Choroid plexus epithelial cell (primary cell): ENCODE results near the gene SCFD2.

ENCODE experiments used
- DNase-seq: peaks from one replicate; pipeline ENCODE4 v3.0.0-alpha.2; 2010; ENCODE audit warnings: low read depth
- H3K4me3 ChIP-seq: 2 replicates; pipeline ENCODE4 v1.5.1; 2011; ENCODE audit warnings: low read depth, mild to moderate bottlenecking, control low read depth, low read length, moderate library complexity
- CTCF ChIP-seq: conservative IDR thresholded peaks from 2 replicates; pipeline ENCODE4 v1.5.1; 2011; ENCODE audit warnings: low read depth, mild to moderate bottlenecking, control low read depth, inconsistent platforms, low read length, moderate library complexity

The SCFD2 gene

GRCh38 chr4:52957220-52957686 lies 408.6 kb downstream of the SCFD2 start:
- DNase-seq, result peak; percentile 56
- no peak for TF ChIP-seq CTCF

GRCh38 chr4:52956691-52957090 lies 409.2 kb downstream of the SCFD2 start:
- peak; percentile 10 for DNase-seq
- H3K4me3 ChIP-seq, result no peak overlapping the region
- no peak for TF ChIP-seq CTCF

More at GRCh38 chr4:52957220-52957686, 408.6 kb downstream of the SCFD2 start:
- H3K4me3 ChIP-seq, result no peak overlapping the region

- DNase-seq, result no peak
- no peak for TF ChIP-seq CTCF
- no peak overlapping the region for H3K4me3 ChIP-seq
Measured at GRCh38 chr4:52954560-52955170, 411.2 kb downstream of the SCFD2 start.

GRCh38 chr4:52952540-52952939 lies 413.3 kb downstream of the SCFD2 start:
- H3K4me3 ChIP-seq, result no peak overlapping the region
- no peak for DNase-seq
- TF ChIP-seq CTCF, result no peak

GRCh38 chr4:52951016-52951415 lies 414.8 kb downstream of the SCFD2 start:
- DNase-seq, result no peak
- no peak overlapping the region for H3K4me3 ChIP-seq
- no peak for TF ChIP-seq CTCF

- H3K4me3 ChIP-seq, result no peak overlapping the region
- no peak for TF ChIP-seq CTCF
- no peak for DNase-seq
Measured at GRCh38 chr4:52950226-52950625, 415.6 kb downstream of the SCFD2 start.

GRCh38 chr4:52949336-52949735 lies 416.5 kb downstream of the SCFD2 start:
- DNase-seq, result no peak
- H3K4me3 ChIP-seq, result no peak overlapping the region
- TF ChIP-seq CTCF, result no peak
